Activated CD8-positive, alpha-beta T cell treated with anti-CD3 and anti-CD28 coated beads for 36 hours (primary cell): Measurements from ENCODE around the gene CACNA1E. TPM values are rescaled to one million over a fixed set of nuclear protein-coding genes. Genes with fewer than 3 reads are reported as not detected.

ENCODE experiments used
- ATAC-seq: fragments of 200-7000 bp; cut with Tn5 transposase; one replicate; pipeline ENCODE4 v1.10.0; 2021; ENCODE audit warnings: mild to moderate bottlenecking, moderate library complexity
- CTCF ChIA-PET: fragments of 350-600 bp; sonication (Branson Sonifier 250); formaldehyde crosslinking; loops from one replicate; lab custom pipeline; 2021; ENCODE audit warnings: antibody characterized with exemption; lab: Charles Lee
- POLR2A ChIA-PET: fragments of 350-600 bp; sonication (Branson Sonifier 250); formaldehyde crosslinking; loops from one replicate; lab custom pipeline; 2021; ENCODE audit warnings: antibody characterized with exemption; lab: Charles Lee
- DNase-seq: peaks from one replicate; pipeline ENCODE4 v3.0.0-alpha.2; 2020
- H3K27ac Mint-ChIP-seq: one replicate; pipeline ENCODE4 v1.8.0; 2021; ENCODE audit warnings: mild to moderate bottlenecking, mixed read lengths
- H3K27me3 Mint-ChIP-seq: one replicate; pipeline ENCODE4 v1.8.0; 2021; ENCODE audit warnings: mixed read lengths
- H3K36me3 Mint-ChIP-seq: one replicate; pipeline ENCODE4 v1.8.0; 2021; ENCODE audit warnings: low read depth, mixed read lengths
- H3K4me1 Mint-ChIP-seq: one replicate; pipeline ENCODE4 v1.8.0; 2021; ENCODE audit warnings: low read depth, mixed read lengths
- H3K4me3 Mint-ChIP-seq: one replicate; pipeline ENCODE4 v1.8.0; 2021; ENCODE audit warnings: mild to moderate bottlenecking, moderate library complexity, mixed read lengths
- H3K9me3 Mint-ChIP-seq: one replicate; pipeline ENCODE4 v1.8.0; 2021; ENCODE audit warnings: mixed read lengths
- CTCF ChIP-seq: fragments of 200-600 bp; IDR thresholded peaks from one replicate; pipeline ENCODE4 v1.8.0; 2022; ENCODE audit warnings: antibody characterized with exemption, mild to moderate bottlenecking
- intact Hi-C: fragments of 100-400 bp; cut with micrococcal nuclease; formaldehyde crosslinking; loops from one replicate; pipeline ENCODE4 v1.10.0; 2022
- total RNA-seq, 2 experiments: library from RNA; stranded (reverse); gene quantifications; one replicate each; pipeline ENCODE4 v1.2.3, GENCODE V29; 2021

CACNA1E gene
- total RNA-seq, 2 experiments from 2014 or later = not detected

- no peak overlapping the region for H3K27ac Mint-ChIP-seq
- no peak for DNase-seq
- intact Hi-C loops = loop anchor here (10.0 kb wide), 1 partner anchor 57 kb away; no protein-coding TSS in a partner anchor
These were observed 294.5 kb downstream of the CACNA1E start for GRCh38 chr1:181777812-181778211.

GRCh38 chr1:181778640-181779260 lies 295.4 kb downstream of the CACNA1E start:
- Mint-ChIP-seq H3K4me1 (no peaks in the 10 kb centered on the region), H3K27me3 (peaks cover 10% of the 10 kb centered on the region), H3K36me3 (no peaks in the 10 kb centered on the region), H3K9me3 (no peaks in the 10 kb centered on the region), H3K27ac (no peak overlapping the region), H3K4me3 (no peak overlapping the region)
- CTCF ChIA-PET = interaction anchor here (1.4 kb wide), 1 partner anchor 12 kb away, joined by 3 read pairs; no protein-coding TSS in a partner anchor
- ATAC-seq (no peak), DNase-seq (no peak)
- POLR2A ChIA-PET = no interaction called here
- TF ChIP-seq CTCF = no peak
- intact Hi-C loops = loop anchor here (10.0 kb wide), 1 partner anchor 56 kb away; no protein-coding TSS in a partner anchor

More at GRCh38 chr1:181777812-181778211, 294.5 kb downstream of the CACNA1E start:
- no peaks in the 10 kb centered on the region for H3K36me3 Mint-ChIP-seq
- no peaks in the 10 kb centered on the region for H3K9me3 Mint-ChIP-seq
- H3K4me1 Mint-ChIP-seq = no peaks in the 10 kb centered on the region
- CTCF ChIA-PET = no interaction called here
- no peak for TF ChIP-seq CTCF
- H3K4me3 Mint-ChIP-seq = no peak overlapping the region
- POLR2A ChIA-PET = no interaction called here
- no peak for ATAC-seq
- H3K27me3 Mint-ChIP-seq = peaks cover 8% of the 10 kb centered on the region

- Mint-ChIP-seq H3K27ac (no peak overlapping the region), H3K27me3 (peaks cover 10% of the 10 kb centered on the region), H3K36me3 (no peaks in the 10 kb centered on the region), H3K4me3 (no peak overlapping the region), H3K9me3 (no peaks in the 10 kb centered on the region), H3K4me1 (no peaks in the 10 kb centered on the region)
- ATAC-seq (no peak), DNase-seq (no peak)
- CTCF ChIA-PET = interaction anchor here (1.4 kb wide), 1 partner anchor 12 kb away, joined by 3 read pairs; no protein-coding TSS in a partner anchor
- intact Hi-C loops = loop anchor here (10.0 kb wide), 1 partner anchor 55 kb away; no protein-coding TSS in a partner anchor
- no peak for TF ChIP-seq CTCF
- POLR2A ChIA-PET = no interaction called here
These were observed 296.0 kb downstream of the CACNA1E start for GRCh38 chr1:181779343-181779742.

GRCh38 chr1:181783208-181783607 lies 299.9 kb downstream of the CACNA1E start:
- CTCF ChIA-PET = no interaction called here
- H3K9me3 Mint-ChIP-seq = no peaks in the 10 kb centered on the region
- intact Hi-C loops = no loop called here
- no peaks in the 10 kb centered on the region for H3K4me1 Mint-ChIP-seq
- ATAC-seq (no peak), DNase-seq (no peak)
- no peak for TF ChIP-seq CTCF
- no peak overlapping the region for H3K27ac Mint-ChIP-seq
- no peak overlapping the region for H3K4me3 Mint-ChIP-seq
- peaks cover 6% of the 10 kb centered on the region for H3K27me3 Mint-ChIP-seq
- H3K36me3 Mint-ChIP-seq = no peaks in the 10 kb centered on the region
- POLR2A ChIA-PET = no interaction called here

- no peak overlapping the region for H3K27ac Mint-ChIP-seq
- POLR2A ChIA-PET = no interaction called here
- ATAC-seq = no peak
- no peak for TF ChIP-seq CTCF
- CTCF ChIA-PET = no interaction called here
- H3K4me1 Mint-ChIP-seq = no peaks in the 10 kb centered on the region
- H3K4me3 Mint-ChIP-seq = no peak overlapping the region
- no peak for DNase-seq
- no peaks in the 10 kb centered on the region for H3K9me3 Mint-ChIP-seq
- intact Hi-C loops = no loop called here
- peaks cover 6% of the 10 kb centered on the region for H3K27me3 Mint-ChIP-seq
- H3K36me3 Mint-ChIP-seq = no peaks in the 10 kb centered on the region
These were observed 300.8 kb downstream of the CACNA1E start for GRCh38 chr1:181784039-181784683.
